HEK293 (cell line): Measurements from ENCODE around the gene TMEM150C.

ENCODE experiments used
- CTCF ChIA-PET: fragments of 350-600 bp; formaldehyde crosslinking; extraction: SDS; loops from one replicate; lab custom pipeline; 2021; ENCODE audit warnings: antibody characterized with exemption; lab: Yijun Ruan, JAX
- POLR2A ChIA-PET: fragments of 300-600 bp; formaldehyde crosslinking; extraction: SDS; loops from one replicate; lab custom pipeline; 2020; ENCODE audit warnings: antibody characterized with exemption, inconsistent platforms; lab: Yijun Ruan, JAX
- H3K27ac ChIP-seq: fragments of 200-500 bp; sonication (Bioruptor generic); 2 replicates; pipeline ENCODE4 v1.5.1; 2014; ENCODE audit warnings: low read depth, low read length, control low read depth, inconsistent platforms; ENCODE audit errors: extremely low read depth
- H3K36me3 ChIP-seq, 2 experiments: fragments of 200-500 bp in 1 of 2; sonication (Bioruptor generic) in 1 of 2; 1 replicate in 1 of 2; 2 replicates in 1 of 2; pipeline ENCODE4 v1.5.1; 2014 to 2017; ENCODE audit warnings: inconsistent platforms in 2 of 2, low read length in 2 of 2; ENCODE audit not compliant: control insufficient read depth in 2 of 2, insufficient read depth in 1 of 2
- H3K4me1 ChIP-seq: fragments of 200-500 bp; sonication (Bioruptor generic); 2 replicates; pipeline ENCODE4 v1.5.1; 2014; ENCODE audit warnings: mild to moderate bottlenecking, low read length, inconsistent platforms; ENCODE audit not compliant: control insufficient read depth, insufficient read depth
- H3K4me3 ChIP-seq: 2 replicates; pipeline ENCODE4 v1.5.1; 2011; ENCODE audit warnings: low read depth, mild to moderate bottlenecking, control low read depth, low read length, moderate library complexity
- H3K9me3 ChIP-seq: fragments of 200-500 bp; sonication (Bioruptor generic); 2 replicates; pipeline ENCODE4 v1.5.1; 2014; ENCODE audit warnings: low read depth, low read length, inconsistent platforms; ENCODE audit not compliant: control insufficient read depth, insufficient read depth
- KLF10 ChIP-seq: fragments of 450-650 bp; IDR thresholded peaks from 2 replicates; pipeline ENCODE4 v1.5.1; 2018; ENCODE audit warnings: missing biosample characterization, mild to moderate bottlenecking, missing genetic modification characterization
- PRDM2 ChIP-seq: fragments of 450-650 bp; formaldehyde crosslinking; IDR thresholded peaks from 2 replicates; pipeline ENCODE4 v1.5.1; 2016; ENCODE audit warnings: missing biosample characterization, missing genetic modification characterization, borderline replicate concordance
- SETDB1 ChIP-seq: IDR thresholded peaks from one replicate; pipeline ENCODE4 v1.6.1; 2017; ENCODE audit warnings: mild to moderate bottlenecking, low read length, moderate library complexity, mixed read lengths; ENCODE audit not compliant: insufficient read length
- SP7 ChIP-seq: fragments of 450-650 bp; formaldehyde crosslinking; IDR thresholded peaks from 2 replicates; pipeline ENCODE4 v1.5.1; 2016; ENCODE audit warnings: missing biosample characterization, missing genetic modification characterization
- ZBTB21 ChIP-seq: fragments of 450-650 bp; formaldehyde crosslinking; IDR thresholded peaks from 2 replicates; pipeline ENCODE4 v1.5.1; 2017; ENCODE audit warnings: missing biosample characterization, missing genetic modification characterization
- ZNF24 ChIP-seq: fragments of 450-650 bp; formaldehyde crosslinking; IDR thresholded peaks from 2 replicates; pipeline ENCODE4 v1.5.1; 2016; ENCODE audit warnings: missing biosample characterization, missing genetic modification characterization
- ZNF280D ChIP-seq: fragments of 450-650 bp; formaldehyde crosslinking; IDR thresholded peaks from 2 replicates; pipeline ENCODE4 v1.5.1; 2016; ENCODE audit warnings: missing biosample characterization, missing genetic modification characterization
- ZNF354C ChIP-seq: fragments of 450-650 bp; formaldehyde crosslinking; IDR thresholded peaks from 2 replicates; pipeline ENCODE4 v1.5.1; 2016; ENCODE audit warnings: missing biosample characterization, missing genetic modification characterization, low read depth, borderline replicate concordance
- ZNF391 ChIP-seq: fragments of 450-650 bp; formaldehyde crosslinking; IDR thresholded peaks from 2 replicates; pipeline ENCODE4 v1.5.1; 2016; ENCODE audit warnings: low read depth, missing biosample characterization, missing genetic modification characterization, borderline replicate concordance
- ZNF521 ChIP-seq: fragments of 450-650 bp; formaldehyde crosslinking; IDR thresholded peaks from 2 replicates; pipeline ENCODE4 v1.5.1; 2017; ENCODE audit warnings: missing biosample characterization, mild to moderate bottlenecking, missing genetic modification characterization
- ZNF596 ChIP-seq: fragments of 450-650 bp; IDR thresholded peaks from 2 replicates; pipeline ENCODE4 v1.5.0; 2018; ENCODE audit warnings: missing biosample characterization, mild to moderate bottlenecking, missing genetic modification characterization, moderate library complexity
- ZNF670 ChIP-seq: fragments of 450-650 bp; formaldehyde crosslinking; IDR thresholded peaks from 2 replicates; pipeline ENCODE4 v1.5.1; 2016; ENCODE audit warnings: missing biosample characterization, missing genetic modification characterization, low read depth
- ZNF792 ChIP-seq: fragments of 450-650 bp; formaldehyde crosslinking; IDR thresholded peaks from 2 replicates; pipeline ENCODE4 v1.5.1; 2016; ENCODE audit warnings: missing biosample characterization, missing genetic modification characterization
- ZNF830 ChIP-seq: fragments of 450-650 bp; IDR thresholded peaks from 2 replicates; pipeline ENCODE4 v1.5.0; 2018; ENCODE audit warnings: missing biosample characterization, missing genetic modification characterization, low read depth, mild to moderate bottlenecking, moderate library complexity
- ZNF843 ChIP-seq: fragments of 450-650 bp; formaldehyde crosslinking; IDR thresholded peaks from 2 replicates; pipeline ENCODE4 v1.5.1; 2016; ENCODE audit warnings: missing biosample characterization, missing genetic modification characterization
- ZSCAN16 ChIP-seq: fragments of 450-650 bp; formaldehyde crosslinking; IDR thresholded peaks from 2 replicates; pipeline ENCODE4 v1.5.1; 2016; ENCODE audit warnings: missing biosample characterization, missing genetic modification characterization
- ZSCAN23 ChIP-seq: fragments of 450-650 bp; formaldehyde crosslinking; IDR thresholded peaks from 2 replicates; pipeline ENCODE4 v1.5.1; 2016; ENCODE audit warnings: missing biosample characterization, missing genetic modification characterization

The TMEM150C gene

GRCh38 chr4:82495666-82496065, 66.1 kb downstream of the TMEM150C start:
- Histone ChIP-seq H3K36me3 (no peaks in the 10 kb centered on the region), H3K4me1 (0 out of 2 replicates have a peak, but pooled peaks cover 2% of the 10 kb centered on the region), H3K4me3 (no peak overlapping the region), H3K27ac (no peak overlapping the region), H3K9me3 (no peaks in the 10 kb centered on the region)
- CTCF ChIA-PET = no interaction called here
- TF ChIP-seq ZSCAN16 (tag by site-specific recombination) = no peak
- no peak for TF ChIP-seq ZNF792
- POLR2A ChIA-PET = no interaction called here

- Histone ChIP-seq H3K36me3 (no peaks in the 10 kb centered on the region), H3K4me1 (no peaks in the 10 kb centered on the region)
- ChIA-PET POLR2A (no interaction called here), CTCF (interaction anchor here (0.7 kb wide), 1 partner anchor 31 kb away, joined by 3 read pairs; no protein-coding TSS in a partner anchor)
- TF ChIP-seq ZNF354C = no peak
- TF ChIP-seq SETDB1 = no peak
- no peak for TF ChIP-seq ZSCAN23 (tag by site-specific recombination)
- TF ChIP-seq ZNF391 (tag by site-specific recombination) = no peak
- no peak for TF ChIP-seq ZNF596 (tag by site-specific recombination)
- no peak for TF ChIP-seq ZNF280D (tag by site-specific recombination)
- TF ChIP-seq KLF10 (tag by site-specific recombination) = no peak
- TF ChIP-seq ZNF521 = no peak
- TF ChIP-seq ZNF670 (tag by site-specific recombination) = no peak
- no peak for TF ChIP-seq ZNF830 (tag by site-specific recombination)
- no peak for TF ChIP-seq ZNF24 (tag by site-specific recombination)
- TF ChIP-seq, all 188 proteins: peak for 0
- Histone ChIP-seq H3K27ac (no peak overlapping the region), H3K4me3 (no peak overlapping the region), H3K9me3 (no peaks in the 10 kb centered on the region)
Observed at GRCh38 chr4:82493721-82494425, 67.9 kb downstream of the TMEM150C start.

GRCh38 chr4:82491251-82491960, 70.4 kb downstream of the TMEM150C start:
- no peak overlapping the region for H3K27ac ChIP-seq
- H3K4me3 ChIP-seq = no peak overlapping the region
- H3K4me1 ChIP-seq = no peaks in the 10 kb centered on the region
- ChIA-PET CTCF (interaction anchor here (0.6 to 0.7 kb wide), 3 partner anchors 10 to 1120 kb away, joined by 3 to 4 read pairs (median 3); no protein-coding TSS in a partner anchor), POLR2A (no interaction called here)
- H3K9me3 ChIP-seq = no peaks in the 10 kb centered on the region
- H3K36me3 ChIP-seq = no peaks in the 10 kb centered on the region
- TF ChIP-seq ZNF843 (tag by site-specific recombination) = peak; percentile 66
- 0 out of 2 replicates have a peak, but pooled peaks have one; percentile 14 for TF ChIP-seq ZBTB21 (tag by site-specific recombination)
- TF ChIP-seq PRDM2 = no peak
- peak; percentile 62 for TF ChIP-seq SP7 (tag by site-specific recombination)
